LNCAP (cell line): Measurements from ENCODE around the gene USF2.

Source experiments
- CTCF ChIP-seq: fragments of 450-650 bp; IDR thresholded peaks from 2 replicates; pipeline ENCODE4 v1.5.1; 2017; ENCODE audit warnings: mild to moderate bottlenecking

USF2 gene

GRCh38 chr19:35290381-35291127, 21.8 kb downstream of the USF2 start:
- no peak for TF ChIP-seq CTCF

GRCh38 chr19:35291259-35291658, 22.5 kb downstream of the USF2 start:
- no peak for TF ChIP-seq CTCF

- TF ChIP-seq CTCF, result no peak
Measured at GRCh38 chr19:35291916-35292315, 23.2 kb downstream of the USF2 start, which contains the start of gene MAG. TSS of gene MAG (plus strand) at chr19:35292161. CDS start at chr19:35295409, 3,248 bp downstream.

- no peak for TF ChIP-seq CTCF
Measured at GRCh38 chr19:35292421-35293362, 23.9 kb downstream of the USF2 start.

- no peak for TF ChIP-seq CTCF
Measured at GRCh38 chr19:35293363-35293739, 24.6 kb downstream of the USF2 start.

GRCh38 chr19:35293808-35294207, 25.0 kb downstream of the USF2 start:
- TF ChIP-seq CTCF, result no peak

GRCh38 chr19:35294328-35294727, 25.6 kb downstream of the USF2 start:
- no peak for TF ChIP-seq CTCF
